Measurements from ENCODE around the gene CHMP6. TPM values are rescaled to one million over a fixed set of nuclear protein-coding genes. Genes with fewer than 3 reads are reported as not detected.

Gene CHMP6
- polyA plus RNA-seq, 3 donors = 14.8 to 27.8 (median 26.4) TPM

DNA sequence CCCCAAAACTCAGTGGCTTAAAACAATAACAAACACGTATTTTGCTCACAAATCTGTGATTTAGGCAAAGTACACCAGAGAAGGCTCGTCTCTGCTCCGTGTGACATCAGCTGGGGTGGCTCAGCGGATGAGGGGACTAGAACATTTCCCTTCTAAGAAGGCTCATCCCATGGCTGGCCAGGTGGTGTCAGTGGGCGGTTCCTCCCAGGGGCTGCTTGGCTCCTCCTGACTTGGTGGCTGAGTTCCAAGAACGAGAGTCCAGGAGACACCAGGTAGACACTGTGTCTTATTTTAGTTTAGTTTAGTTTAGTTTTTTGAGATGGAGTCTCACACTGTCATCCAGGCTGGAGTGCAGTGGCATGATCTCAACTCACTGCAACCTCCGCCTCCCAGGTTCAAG lies 5.6 kb upstream of the CHMP6 start:
- no peak overlapping the region for H3K27ac ChIP-seq (ENCODE audit: low read depth, low read length)
- WGBS, 3 donors = 76 to 85% (median 82%) methylated on average over 7 of the region's 7 CpGs

DNA sequence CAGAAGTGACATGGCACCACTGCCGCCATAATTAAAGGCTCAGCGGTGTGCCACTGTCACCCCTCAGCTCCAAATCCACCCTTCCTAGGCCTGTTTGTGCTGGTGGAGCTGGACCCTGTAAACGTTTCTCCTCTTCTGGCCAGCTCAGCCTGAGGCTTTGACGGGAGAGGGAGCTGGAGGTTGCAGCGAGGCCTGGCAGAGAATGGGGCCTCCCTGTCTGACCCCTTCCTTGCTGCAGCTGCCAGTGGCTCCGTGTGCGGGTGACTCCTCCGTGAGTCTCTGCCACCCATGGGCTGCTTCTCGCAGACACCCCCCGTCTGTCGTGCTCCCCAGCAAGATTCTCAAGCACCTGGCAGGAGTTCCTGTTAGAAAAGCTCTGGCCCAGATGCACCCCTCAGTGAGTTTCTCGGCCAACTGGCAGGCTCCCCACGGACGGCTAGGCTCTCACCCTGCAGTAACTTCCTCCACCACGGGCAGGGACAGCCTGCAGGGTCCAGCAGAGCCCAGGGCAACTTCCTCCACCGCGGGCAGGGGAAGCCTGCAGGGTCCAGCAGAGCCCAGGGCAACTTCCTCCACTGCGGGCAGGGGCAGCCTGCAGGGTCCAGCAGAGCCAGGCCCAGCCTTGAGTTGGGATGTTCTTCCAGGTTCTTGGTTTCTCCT lies 4.7 kb upstream of the CHMP6 start:
- 38 to 65% (median 39%) methylated on average over 18 of the region's 18 CpGs for WGBS, 3 donors

DNA sequence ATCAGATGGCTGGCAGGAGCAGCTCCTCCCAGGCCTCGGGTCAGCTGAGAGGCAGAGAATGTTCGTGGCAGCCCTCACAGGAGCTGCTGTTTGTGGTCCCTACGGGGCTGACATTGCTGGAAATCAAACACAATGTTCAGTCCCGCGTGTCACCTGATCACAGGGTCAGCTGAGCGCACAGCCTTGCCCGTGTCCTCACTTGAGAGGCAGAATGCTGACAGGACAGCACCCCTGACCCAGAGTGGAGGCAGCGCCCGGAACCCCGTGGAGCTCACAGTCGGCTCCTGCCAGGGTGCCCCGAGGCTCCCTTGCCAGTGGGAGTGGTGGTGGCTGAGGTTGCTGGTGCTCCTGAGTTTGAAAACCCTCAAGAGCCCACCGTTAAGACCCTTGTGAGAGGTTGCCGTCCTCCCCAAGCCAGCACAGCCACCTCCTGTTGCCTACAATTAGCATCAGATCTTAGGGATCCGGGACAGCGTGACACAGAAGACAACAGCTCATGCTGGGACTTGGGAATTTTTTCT lies 3.6 kb upstream of the CHMP6 start:
- no peak overlapping the region for H3K27ac ChIP-seq (ENCODE audit: low read depth, low read length)
- WGBS, 3 donors = 62 to 73% (median 70%) methylated on average over 16 of the region's 16 CpGs

More for the DNA sequence above, 4.7 kb upstream of the CHMP6 start:
- no peak overlapping the region for H3K27ac ChIP-seq (ENCODE audit: low read depth, low read length)

DNA sequence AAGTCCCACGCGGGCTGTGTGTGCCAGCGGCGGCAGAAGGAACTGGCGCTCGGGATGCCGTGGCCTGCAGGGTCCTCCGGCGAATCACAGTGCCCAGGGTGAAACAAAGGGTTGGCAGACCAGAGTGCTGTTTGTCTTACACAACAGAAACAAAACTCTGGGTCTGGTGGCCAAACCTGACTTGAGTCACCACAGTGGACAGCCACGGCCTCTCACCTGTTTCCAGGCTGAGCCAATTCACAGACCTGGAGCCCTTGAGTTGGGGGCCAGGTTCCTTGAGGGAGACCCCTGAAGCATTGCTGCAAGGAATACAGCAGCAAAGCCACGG lies 2.1 kb upstream of the CHMP6 start:
- 61 to 78% (median 64%) methylated on average over 11 of the region's 11 CpGs for WGBS, 3 donors
- no peak overlapping the region for H3K27ac ChIP-seq (ENCODE audit: low read depth, low read length)

DNA sequence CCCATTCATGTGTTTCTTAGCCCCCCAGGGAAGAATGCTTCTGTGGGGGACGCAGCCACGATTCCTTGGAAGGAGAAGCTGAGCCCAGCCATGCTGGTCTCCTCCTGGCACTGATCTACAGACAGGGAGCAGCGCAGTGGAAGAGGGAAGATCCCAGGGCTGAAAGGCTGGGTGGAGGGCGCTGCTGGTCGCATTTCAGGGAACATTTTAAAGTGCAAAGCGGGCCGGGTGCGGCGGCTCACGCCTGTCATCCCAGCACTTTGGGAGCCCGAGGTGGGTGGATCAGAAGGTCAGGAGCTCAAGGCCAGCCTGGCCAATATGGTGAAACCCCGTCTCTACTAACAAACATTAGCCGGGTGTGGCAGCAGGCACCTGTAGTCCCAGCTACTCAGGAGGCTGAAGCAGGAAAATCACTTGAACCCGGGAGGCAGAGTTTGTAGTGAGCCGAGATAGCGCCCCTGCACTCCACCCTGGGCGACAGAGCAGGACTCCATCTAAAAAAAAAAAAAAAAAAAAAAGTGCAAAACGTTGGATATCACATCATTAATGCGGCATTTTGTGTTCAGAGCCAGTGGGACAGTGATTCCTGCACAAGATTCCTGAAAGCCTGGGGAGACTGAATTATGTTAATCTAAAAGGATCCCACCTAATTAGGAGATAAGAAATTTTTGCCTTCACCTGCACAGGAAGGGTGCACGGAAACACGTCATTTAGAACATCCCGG lies 558 bp upstream of the CHMP6 start:
- H3K27ac ChIP-seq (ENCODE audit: low read depth, low read length) = no peak overlapping the region
- 28 to 42% (median 37%) methylated on average over 21 to 22 of the region's 22 CpGs for WGBS, 3 donors

DNA sequence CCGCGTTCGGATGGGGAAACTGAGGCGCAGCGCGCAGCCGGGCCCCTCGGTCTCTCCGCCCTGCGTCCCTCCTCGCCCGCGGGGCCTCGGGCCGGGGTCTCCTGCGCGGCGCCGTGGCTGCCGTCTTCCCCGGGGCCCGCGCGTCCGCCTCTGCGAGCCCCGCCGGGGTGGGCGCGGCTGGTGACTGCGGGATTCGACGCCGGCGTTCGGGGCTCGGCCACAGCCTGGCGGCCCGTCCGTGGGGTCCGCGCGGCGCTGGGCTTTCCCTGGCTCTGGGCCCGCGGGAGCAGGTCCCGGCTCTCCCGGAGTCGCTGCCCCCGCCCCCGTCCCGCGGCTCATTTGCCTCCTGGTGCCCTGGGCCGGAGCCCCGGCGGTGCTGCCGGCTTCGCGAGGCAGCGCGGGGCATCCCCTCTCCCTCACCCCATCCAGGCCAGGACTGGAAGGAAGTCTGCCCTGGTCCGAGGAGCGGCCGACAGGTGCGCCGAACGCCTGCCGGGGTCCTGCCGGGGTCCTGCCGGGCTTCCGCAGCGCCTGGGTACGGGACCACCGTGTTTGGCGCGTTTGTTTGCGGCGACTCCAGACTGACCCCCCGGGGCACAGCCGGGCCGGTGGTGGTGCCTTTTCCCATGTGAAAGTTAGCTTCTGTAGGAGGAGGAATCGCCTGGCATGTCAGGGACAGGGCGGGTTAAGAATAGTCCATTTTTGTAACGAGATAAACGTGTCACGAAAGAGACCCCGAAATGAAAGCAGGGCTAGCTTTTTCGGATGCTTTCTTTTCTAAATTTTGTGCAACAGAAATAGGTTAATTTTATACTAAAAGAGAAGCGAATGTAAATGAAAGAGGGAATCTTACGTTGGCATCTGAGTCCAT lies 671 bp downstream of the CHMP6 start:
- no peak overlapping the region for H3K27ac ChIP-seq (ENCODE audit: low read depth, low read length)
- WGBS, 3 donors = 3 to 4% (median 3%) methylated on average over 37 to 90 of the region's 90 CpGs

DNA sequence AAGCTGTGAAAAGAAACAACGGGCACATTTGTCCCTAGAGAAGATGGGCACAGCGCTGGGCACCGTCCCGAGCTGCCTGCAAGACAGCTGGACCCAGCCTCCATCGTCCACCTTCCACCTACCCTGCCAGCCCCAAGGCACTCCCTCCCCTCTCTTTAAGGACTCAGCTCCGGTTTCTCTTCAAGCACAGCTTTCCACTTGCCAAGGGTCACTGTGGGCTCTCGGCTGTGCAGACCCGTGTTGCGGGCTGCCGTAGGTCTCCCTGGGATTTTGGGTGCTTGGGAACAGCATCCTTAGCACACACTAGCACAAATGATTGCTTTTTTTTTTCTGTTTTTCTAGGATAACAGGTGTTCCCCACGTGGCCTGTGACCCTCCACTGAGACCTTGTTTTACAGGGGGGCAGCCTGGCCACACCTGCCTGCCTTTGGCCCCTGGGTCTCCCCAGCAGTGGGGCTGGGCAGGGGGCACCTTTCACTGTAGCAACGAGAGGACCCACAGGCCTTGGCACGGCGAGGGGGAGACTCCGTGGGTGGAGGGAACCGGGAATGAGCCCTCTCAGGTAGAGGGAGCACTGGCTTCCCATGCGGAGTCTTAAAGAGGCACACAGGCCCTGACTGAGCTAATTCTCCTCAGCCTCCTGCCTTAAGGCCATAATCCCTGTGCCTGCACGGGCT lies 1.4 kb downstream of the CHMP6 start:
- H3K27ac ChIP-seq (ENCODE audit: low read depth, low read length) = no peak overlapping the region
- 50 to 72% (median 72%) methylated on average over 18 of the region's 18 CpGs for WGBS, 3 donors

DNA sequence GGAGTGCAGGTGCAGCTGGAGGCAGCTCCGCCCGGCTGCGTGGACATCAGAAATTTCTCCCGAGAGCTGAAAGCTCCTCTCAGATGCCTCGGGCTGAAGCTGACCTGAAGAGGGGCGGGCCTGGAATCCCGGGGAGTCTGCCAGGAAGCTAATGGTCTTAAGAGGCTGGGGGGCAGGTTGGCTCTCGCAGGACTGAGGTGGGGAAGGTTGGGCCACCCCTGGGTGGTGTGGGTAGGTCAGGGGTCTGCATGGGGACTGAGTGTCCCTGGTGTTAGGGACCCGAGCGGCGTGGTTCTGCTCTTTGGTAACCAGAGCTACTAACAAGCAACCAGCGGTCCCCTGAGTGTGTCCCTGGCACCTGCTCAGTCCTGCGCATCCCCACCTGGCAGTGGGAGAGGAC lies 3.5 kb downstream of the CHMP6 start:
- no peak overlapping the region for H3K27ac ChIP-seq (ENCODE audit: low read depth, low read length)

DNA sequence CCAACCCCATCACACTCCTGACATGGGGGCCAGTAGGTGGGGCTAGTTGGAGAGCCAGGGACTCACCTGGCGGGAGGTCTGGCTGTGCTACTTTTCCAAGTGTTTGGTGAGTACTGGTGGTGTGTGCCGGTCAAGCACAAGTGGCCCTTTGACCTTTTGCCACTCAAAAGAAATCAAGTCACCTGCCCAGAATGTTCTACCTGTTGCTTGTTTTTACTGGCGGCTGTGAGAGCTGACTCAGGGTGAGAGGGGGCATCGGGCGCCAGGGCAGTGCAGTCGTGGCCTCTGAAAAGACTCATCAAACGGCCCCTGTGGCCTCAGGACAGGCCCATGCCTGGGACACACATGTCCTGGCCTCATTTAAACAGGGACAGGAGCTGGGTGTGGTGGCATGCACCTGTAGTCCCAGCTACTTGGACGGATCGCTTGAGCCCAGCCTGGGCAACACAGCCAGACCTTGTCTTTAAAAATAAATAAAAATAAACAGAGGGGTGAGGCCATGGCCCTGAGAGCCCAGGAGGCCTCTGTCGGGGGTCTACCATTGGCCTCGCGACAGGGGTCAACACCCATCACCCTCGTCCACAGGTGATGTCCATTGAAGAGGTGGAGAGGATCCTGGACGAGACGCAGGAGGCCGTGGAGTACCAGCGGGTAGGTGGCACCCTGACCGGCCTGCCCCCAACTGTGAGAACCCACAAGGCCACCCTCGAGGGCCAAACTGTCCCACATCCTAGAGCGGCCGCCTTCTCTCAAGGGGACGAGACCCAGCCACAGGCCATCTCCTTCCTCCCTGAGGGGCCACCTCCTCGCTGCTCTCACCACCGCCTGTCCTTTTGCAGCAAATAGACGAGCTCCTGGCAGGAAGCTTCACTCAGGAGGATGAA lies 5.0 kb downstream of the CHMP6 start:
- WGBS, 3 donors = 92 to 94% (median 92%) methylated on average over 25 of the region's 25 CpGs
- H3K27ac ChIP-seq (ENCODE audit: low read depth, low read length) = no peak overlapping the region

More for the DNA sequence above, 3.5 kb downstream of the CHMP6 start:
- 92 to 94% (median 92%) methylated on average over 12 to 13 of the region's 13 CpGs for WGBS, 3 donors

DNA sequence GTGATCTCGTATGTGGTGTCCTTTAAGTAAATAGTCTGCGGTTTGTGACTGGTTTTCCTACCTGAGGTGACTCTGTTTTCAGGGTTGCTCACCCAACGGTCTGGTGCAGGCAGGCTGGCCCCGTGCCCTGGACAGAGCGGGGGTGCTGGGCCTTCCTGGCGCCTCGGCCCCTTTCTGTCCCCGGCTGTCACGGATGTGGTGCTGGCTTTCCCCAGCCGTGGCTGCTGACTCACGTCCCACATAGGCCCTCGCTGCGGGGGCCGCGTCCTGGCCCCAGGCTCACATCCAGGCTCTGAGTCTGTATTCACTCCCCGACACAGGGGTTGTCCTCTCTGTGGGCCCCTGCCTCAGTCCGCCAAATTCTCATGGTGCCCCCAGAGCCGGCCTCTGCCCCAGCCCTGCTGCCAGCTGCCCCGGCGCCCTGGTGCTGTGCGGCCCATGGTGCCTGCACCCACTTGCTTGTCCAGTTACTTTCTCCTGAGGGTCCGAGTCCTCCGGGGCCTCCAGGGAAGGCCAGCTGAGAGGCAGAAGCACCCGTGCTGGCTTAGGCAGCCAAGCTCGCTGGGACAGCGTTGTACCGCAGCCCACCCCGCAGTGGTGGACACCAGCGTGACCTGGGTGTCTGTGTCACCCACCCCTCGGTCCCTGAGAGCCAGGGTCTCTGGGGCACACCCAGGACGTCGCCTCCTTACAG lies 5.9 kb downstream of the CHMP6 start:
- no peak overlapping the region for H3K27ac ChIP-seq (ENCODE audit: low read depth, low read length)
- 89 to 94% (median 89%) methylated on average over 31 to 32 of the region's 32 CpGs for WGBS, 3 donors

DNA sequence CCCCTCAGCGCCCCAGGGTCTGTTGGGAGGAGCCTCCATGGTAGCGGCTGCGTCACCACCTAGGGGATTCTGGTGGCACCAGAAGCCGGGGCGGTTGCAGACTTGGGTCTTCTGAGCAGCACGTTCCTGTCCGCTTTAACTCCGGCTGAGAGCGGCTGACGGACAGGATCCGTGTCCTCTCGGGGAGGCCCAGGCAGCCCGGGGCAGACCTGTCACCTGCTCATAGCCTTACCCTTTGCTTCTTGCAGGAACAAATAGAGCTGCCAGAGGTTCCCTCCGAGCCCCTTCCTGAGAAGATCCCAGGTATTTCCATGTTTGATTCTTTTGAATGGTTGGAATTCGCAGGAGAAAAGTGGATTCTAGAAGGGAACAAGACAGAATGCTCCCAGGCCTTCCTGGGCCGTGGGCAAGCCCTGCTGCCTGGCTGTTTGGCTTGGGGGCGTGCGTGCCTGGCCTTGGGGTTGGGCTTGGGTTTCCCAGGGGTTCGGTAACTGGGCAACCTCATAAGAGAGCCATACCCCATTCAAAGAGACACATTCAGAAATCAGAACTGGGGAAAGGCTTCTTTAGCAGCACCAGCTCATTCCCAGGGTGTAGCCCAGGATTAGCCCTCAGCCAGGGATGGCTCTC lies 6.6 kb downstream of the CHMP6 start:
- 94 to 97% (median 97%) methylated on average over 19 of the region's 19 CpGs for WGBS, 3 donors
- H3K27ac ChIP-seq (ENCODE audit: low read depth, low read length) = no peak overlapping the region

DNA sequence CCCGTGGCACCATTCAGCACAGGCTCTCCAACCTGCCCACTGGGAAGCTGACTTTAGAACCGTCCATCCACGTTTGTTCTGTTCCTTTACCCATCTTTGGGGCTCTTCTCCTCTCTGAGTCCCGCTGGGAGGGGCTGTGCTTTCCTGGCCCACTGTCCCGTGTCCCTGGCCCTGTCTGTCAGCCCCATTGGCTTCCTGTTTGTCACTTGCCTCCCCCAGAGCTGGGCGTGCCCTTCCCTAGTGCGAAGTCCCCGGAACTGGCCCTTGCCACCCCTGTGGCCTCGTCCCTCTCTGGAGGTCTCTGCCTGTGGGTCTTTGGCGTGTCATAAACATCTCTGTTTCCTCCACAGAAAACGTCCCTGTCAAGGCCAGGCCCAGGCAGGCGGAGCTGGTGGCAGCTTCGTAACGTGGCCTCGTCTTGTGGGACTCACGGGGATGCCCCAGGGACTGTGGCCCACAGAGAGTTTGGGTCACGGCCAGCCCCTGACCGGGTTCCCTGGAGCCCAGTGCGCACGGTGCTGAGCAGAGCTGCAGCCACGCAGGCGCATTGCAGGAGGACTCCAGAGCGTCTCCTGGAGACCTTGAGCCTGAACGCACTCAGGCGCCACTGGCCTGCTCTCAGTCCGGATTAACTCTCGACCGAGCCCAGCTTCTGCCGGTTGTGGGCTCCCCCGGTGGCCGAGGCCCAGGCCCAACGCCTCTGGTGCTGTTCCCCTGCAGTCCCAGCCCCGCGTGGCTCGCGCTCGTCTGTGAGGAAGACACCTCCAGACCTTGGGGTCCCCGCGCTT lies 7.3 kb downstream of the CHMP6 start:
- H3K27ac ChIP-seq (ENCODE audit: low read depth, low read length) = no peak overlapping the region
- WGBS, 3 donors = 85 to 92% (median 88%) methylated on average over 38 to 39 of the region's 39 CpGs

DNA sequence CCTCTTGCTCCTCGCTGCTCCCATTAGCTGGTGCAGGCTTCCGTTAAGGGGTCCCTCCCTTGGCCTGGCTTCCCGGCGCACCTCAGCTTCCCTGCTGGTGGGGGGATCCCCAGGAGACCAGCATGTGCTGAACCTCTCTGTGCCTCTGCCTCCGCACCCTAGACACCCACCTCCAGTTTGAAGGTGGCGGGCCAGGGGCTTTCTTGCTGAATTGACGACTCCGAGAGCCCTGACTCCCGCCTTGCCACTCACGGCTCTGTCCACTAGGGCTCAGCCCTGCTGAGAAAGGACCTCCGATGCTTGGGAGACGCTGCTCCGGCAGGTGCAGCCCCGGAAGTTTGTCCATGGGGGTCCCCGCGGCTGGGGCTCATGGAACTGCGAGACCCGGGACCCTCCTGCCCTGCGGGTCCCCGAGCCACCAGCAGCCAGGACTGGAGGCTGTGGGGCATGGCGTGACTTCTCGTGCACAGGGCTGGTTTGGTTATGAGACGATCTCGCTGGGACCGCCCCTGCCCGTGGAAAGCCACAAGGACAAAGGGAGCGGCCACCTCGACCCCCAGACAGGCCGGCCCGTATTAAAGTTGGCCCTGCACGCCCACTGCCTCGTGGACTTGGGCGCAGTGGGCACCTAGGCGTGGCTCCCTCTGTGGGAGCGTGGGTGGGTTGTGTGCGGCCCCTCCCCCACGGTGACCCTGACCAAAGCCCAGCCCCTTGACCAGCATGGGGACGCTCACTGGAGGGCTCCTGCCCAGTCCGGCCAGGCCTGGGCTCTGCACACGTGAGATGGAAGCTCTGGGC lies 8.1 kb downstream of the CHMP6 start:
- no peak overlapping the region for H3K27ac ChIP-seq (ENCODE audit: low read depth, low read length)
- WGBS, 3 donors = 93 to 94% (median 94%) methylated on average over 38 to 40 of the region's 40 CpGs

DNA sequence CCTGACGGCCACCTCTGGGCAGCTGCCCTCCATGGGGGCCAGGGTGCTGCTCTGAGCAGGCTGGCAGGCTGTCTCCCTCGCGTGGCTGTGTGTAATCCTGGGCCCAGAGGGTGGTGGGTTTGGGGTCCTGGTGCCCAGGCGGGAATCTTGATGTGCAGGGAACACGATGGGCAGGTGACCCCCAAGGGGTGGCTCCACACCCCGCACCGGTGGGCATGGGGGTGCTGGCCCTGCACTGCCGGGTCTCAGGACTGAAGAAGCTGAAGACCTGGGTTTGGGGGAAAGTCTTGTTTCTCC lies 8.6 kb downstream of the CHMP6 start:
- no peak overlapping the region for H3K27ac ChIP-seq (ENCODE audit: low read depth, low read length)
- WGBS, 3 donors = 90 to 95% (median 94%) methylated on average over 6 to 8 of the region's 8 CpGs

DNA sequence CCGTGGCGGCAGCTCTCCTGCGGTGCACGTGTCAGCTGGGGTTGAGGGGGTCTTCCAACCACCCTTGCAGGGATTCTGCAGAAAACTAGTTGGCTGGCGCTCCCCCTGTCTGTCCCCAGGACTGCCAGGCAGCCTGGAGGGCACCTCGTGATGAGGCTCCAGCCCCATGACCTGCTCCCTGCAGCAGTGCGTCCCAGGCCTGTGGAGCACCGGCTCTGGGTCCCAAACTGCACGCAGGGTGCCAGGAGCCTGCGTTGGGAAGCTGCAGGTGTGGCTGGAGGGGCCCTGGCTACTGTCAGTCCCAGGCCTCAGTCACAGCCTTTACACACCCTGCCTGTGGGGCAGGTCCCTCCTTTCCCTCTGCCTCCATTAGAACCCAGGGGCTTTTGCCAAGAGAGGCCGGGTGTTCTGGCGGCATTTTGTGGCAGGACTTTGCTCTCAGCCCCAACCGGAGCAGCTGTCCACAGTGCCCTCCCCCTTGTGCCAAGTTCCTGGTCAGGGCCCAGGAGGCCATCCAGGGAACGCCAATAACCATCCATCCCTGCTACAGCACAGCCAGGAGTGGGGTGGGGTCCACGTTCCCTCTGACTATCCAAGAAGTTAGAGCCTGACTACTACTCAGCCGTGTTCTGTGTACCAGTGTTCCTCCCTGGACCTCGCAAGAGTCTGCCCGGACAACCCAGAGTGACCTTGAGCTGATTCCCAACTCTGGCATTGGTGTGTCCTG lies 9.2 kb downstream of the CHMP6 start:
- 57 to 85% (median 70%) methylated on average over 18 of the region's 18 CpGs for WGBS, 3 donors

More for the DNA sequence above, 9.2 kb downstream of the CHMP6 start:
- no peak overlapping the region for H3K27ac ChIP-seq (ENCODE audit: low read depth, low read length)
